Effector CD8-positive, alpha-beta T cell (primary cell): ENCODE measurements around the gene LRWD1.

Source experiments
- DNase-seq: peaks from one replicate; lab custom pipeline; 2025; lab: John Stamatoyannopoulos, UW
- total RNA-seq, 4 experiments: gene quantifications; one replicate each; lab custom pipeline; 2026; lab: John Stamatoyannopoulos, UW

The LRWD1 gene
- 23.9 to 43.5 (median 36.4) reads per million in 4 experiments for total RNA-seq

GRCh38 chr7:102464577-102465280, at the start of gene LRWD1, which contains the start of gene ALKBH4:
TSS of gene LRWD1 (plus strand) at chr7:102464984. CDS start at chr7:102465081, 97 bp downstream.
TSS of gene ALKBH4 (minus strand) at chr7:102464863. CDS start at chr7:102464836, 27 bp downstream.
- peak; percentile 89 for DNase-seq

- peak; percentile 10 for DNase-seq
These were observed 49.0 kb upstream of the LRWD1 start for GRCh38 chr7:102415685-102416225.

GRCh38 chr7:102416406-102416805, 48.4 kb upstream of the LRWD1 start:
- no peak for DNase-seq

- DNase-seq: no peak
These were observed 47.7 kb upstream of the LRWD1 start for GRCh38 chr7:102417105-102417504.

GRCh38 chr7:102418592-102418991, 46.2 kb upstream of the LRWD1 start:
- DNase-seq: no peak

GRCh38 chr7:102421706-102422240, 43.0 kb upstream of the LRWD1 start:
- no peak for DNase-seq

GRCh38 chr7:102424129-102424551, 40.6 kb upstream of the LRWD1 start:
- DNase-seq: no peak

- no peak for DNase-seq
These were observed 40.0 kb upstream of the LRWD1 start for GRCh38 chr7:102424787-102425218.

- peak; percentile 72 for DNase-seq
These were observed 39.0 kb upstream of the LRWD1 start for GRCh38 chr7:102425639-102426267.

GRCh38 chr7:102426268-102427018, 38.3 kb upstream of the LRWD1 start:
- peak; percentile 31 for DNase-seq

- DNase-seq: no peak
These were observed 37.8 kb upstream of the LRWD1 start for GRCh38 chr7:102427019-102427405.

GRCh38 chr7:102429141-102429899, 35.5 kb upstream of the LRWD1 start:
- no peak for DNase-seq

- peak; percentile 46 for DNase-seq
These were observed 33.0 kb upstream of the LRWD1 start for GRCh38 chr7:102431617-102432298.

- peak; percentile 58 for DNase-seq
These were observed 32.2 kb upstream of the LRWD1 start for GRCh38 chr7:102432442-102433218.

- peak; percentile 78 for DNase-seq
These were observed 31.4 kb upstream of the LRWD1 start, which contains the start of gene ORAI2 for GRCh38 chr7:102433219-102434038. TSS of gene ORAI2 (plus strand) at chr7:102433575. CDS start at chr7:102438957, 5,382 bp downstream.

- no peak for DNase-seq
These were observed 30.7 kb upstream of the LRWD1 start for GRCh38 chr7:102434039-102434486.

- DNase-seq: no peak
These were observed 28.7 kb upstream of the LRWD1 start for GRCh38 chr7:102436118-102436517.

GRCh38 chr7:102439963-102440795, 24.6 kb upstream of the LRWD1 start:
- no peak for DNase-seq
